C4-2B (cell line): ENCODE results near the gene RFPL4AL1.
A peak's percentile ranks its signal among the peaks of the same experiment; 100 is the strongest.
"Not testable (repeated sequence)": the region's sequence is repeated elsewhere in the genome, so short reads cannot be mapped to it uniquely, and the experiment has no call there.

Experiments used
- H3K27ac ChIP-seq: fragments of 450-650 bp; 2 replicates; pipeline ENCODE4 v1.5.1; 2017
- CTCF ChIP-seq: fragments of 450-650 bp; conservative IDR thresholded peaks from 2 replicates; pipeline ENCODE4 v1.5.1; 2017; ENCODE audit warnings: mild to moderate bottlenecking
- ZFX ChIP-seq: fragments of 450-650 bp; IDR thresholded peaks from 2 replicates; pipeline ENCODE4 v1.6.1; 2017

RFPL4AL1 gene

GRCh38 chr19:55766466-55766865, 2.5 kb upstream of the RFPL4AL1 start:
- TF ChIP-seq CTCF: no peak
- TF ChIP-seq ZFX: no peak

GRCh38 chr19:55769632-55770031, 714 bp downstream of the RFPL4AL1 start:
- H3K27ac ChIP-seq: not testable (repeated sequence)

More at GRCh38 chr19:55766466-55766865, 2.5 kb upstream of the RFPL4AL1 start:
- H3K27ac ChIP-seq: no peak overlapping the region

GRCh38 chr19:55777528-55777927, 8.6 kb downstream of the RFPL4AL1 start:
- no peak overlapping the region for H3K27ac ChIP-seq
- peak; percentile 48 for TF ChIP-seq CTCF
- TF ChIP-seq ZFX: no peak

GRCh38 chr19:55778331-55778730, 9.4 kb downstream of the RFPL4AL1 start:
- no peak overlapping the region for H3K27ac ChIP-seq
- no peak for TF ChIP-seq ZFX
- TF ChIP-seq CTCF: no peak

DNA sequence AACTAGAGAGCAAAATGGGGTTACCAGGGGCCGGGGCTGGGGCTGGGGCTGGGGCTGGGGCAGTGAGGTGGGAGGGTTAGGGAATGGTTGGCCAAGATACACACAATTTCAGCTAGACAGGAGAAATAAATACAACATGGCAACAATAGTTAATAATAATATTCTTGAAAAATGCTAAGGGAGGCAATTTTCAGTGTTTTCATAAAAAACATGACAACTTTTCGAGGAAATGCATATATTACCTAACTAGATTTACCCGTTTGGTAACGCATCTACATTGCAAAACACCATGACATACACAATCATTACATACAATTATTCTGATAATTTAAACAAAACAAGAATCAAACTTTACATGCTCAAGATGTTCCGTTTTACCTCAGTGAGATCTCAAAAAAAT, 12.2 kb downstream of the RFPL4AL1 start:
- H3K27ac ChIP-seq: no peak overlapping the region
- TF ChIP-seq ZFX: no peak
- no peak for TF ChIP-seq CTCF

DNA sequence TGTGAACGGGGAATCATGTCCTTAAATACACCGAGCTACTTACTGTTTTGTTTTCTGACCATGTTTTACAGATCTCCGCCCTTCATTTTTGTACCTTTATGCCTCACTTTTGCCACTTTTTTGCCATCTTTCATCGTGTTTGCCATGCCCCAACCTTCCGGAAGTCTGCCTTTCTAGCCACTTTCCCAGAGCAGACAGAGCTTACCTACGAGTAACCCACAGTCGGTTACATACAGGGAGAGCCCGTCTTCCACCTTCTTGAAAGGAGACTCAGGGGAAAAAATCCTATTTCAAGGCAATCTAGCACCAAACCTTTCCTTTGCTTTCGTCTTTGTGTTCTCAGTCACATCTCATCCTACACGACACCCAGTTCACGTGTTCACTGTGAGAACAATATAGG, 26.1 kb downstream of the RFPL4AL1 start:
- no peak overlapping the region for H3K27ac ChIP-seq
- no peak for TF ChIP-seq CTCF
- no peak for TF ChIP-seq ZFX

DNA sequence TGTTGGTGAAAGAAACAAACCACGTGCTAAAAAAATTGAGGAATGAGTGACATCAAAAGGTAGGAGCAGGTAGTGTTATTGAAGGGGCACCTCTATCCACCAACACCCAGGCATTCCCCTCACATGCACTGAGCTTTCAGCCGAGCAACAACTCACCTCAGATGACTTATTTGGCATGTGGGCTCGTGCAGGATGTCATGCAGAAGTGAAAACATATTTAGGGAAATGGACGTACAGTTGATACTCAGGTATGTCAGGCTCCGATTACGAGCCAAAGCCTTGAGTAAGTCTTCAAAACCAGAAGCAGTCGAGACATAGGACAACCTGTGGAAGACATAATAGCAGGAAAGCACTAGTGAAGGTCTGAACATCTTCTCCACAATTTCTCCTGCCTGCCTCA, 32.5 kb downstream of the RFPL4AL1 start:
- H3K27ac ChIP-seq: no peak overlapping the region
- TF ChIP-seq ZFX (no peak), CTCF (no peak)

DNA sequence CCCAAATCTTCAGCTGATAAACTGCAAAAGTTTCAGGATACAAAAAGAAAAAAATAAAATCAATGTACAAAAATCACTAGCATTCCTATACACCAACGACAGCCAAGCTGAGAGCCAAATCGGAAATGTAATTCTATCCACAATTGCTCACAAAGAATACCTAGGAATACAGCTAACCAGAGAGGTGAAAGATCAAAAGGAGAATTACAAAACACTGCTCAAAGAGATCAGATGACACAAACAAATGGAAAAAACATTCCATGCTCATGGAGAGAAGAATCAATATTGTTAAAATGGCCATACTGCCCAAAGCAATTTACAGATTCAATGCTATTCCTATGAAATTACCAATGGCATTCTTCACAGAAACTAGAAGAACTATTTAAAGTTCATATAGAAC, 33.4 kb downstream of the RFPL4AL1 start:
- H3K27ac ChIP-seq: no peak overlapping the region
- TF ChIP-seq ZFX (no peak), CTCF (no peak)
